H1 (cell line): ENCODE results near the gene HLF. TPM values are rescaled to one million over a fixed set of nuclear protein-coding genes. Genes with fewer than 3 reads are reported as not detected.
A peak's percentile ranks its signal among the peaks of the same experiment; 100 is the strongest.

ENCODE experiments used
- BACH1 ChIP-seq: IDR thresholded peaks from 2 replicates; pipeline ENCODE4 v1.6.1; 2012; ENCODE audit warnings: low read length, improper control_type of control experiment
- CTBP2 ChIP-seq: IDR thresholded peaks from 2 replicates; pipeline ENCODE4 v1.7.0; 2011; ENCODE audit warnings: borderline replicate concordance, mild to moderate bottlenecking, moderate library complexity, mixed read lengths, low read length; ENCODE audit not compliant: insufficient read depth, insufficient read length
- polyA plus RNA-seq, 7 experiments: library from polyadenylated mRNA; depleted of rRNA in 3 of 7; stranded (reverse) in 5 of 7; unstranded in 2 of 7; fragments of >200 nt in 5 of 7; fragments of 200-250 nt in 2 of 7; gene quantifications; 1 replicate in 5 of 7; 2 replicates in 1 of 7; 4 replicates in 1 of 7; pipeline versions ENCODE4 v1.2.1 to v1.2.3, GENCODE V29; 2011 to 2013; ENCODE audit warnings: missing spikeins in 2 of 7, mixed read lengths in 2 of 7
- total RNA-seq: library from RNA; stranded (reverse); fragmentation: NEBNext Ultra II Directional; extraction: Animal tissue kit (Norgen Biotek cat#: 25700); gene quantifications from 2 replicates; pipeline ENCODE4 v1.2.1, GENCODE V29; 2021
- TF ChIP-seq, protein P1 (sequence below): IDR thresholded peaks from 2 replicates; pipeline ENCODE4 v1.6.1; 2012; ENCODE audit warnings: inconsistent platforms

Gene HLF
- total and polyA plus RNA-seq, 2 of the 8 experiments (the other 6 are each of a cell fraction or from before 2014, with no cell fraction given) = 0.39 to 0.60 TPM

DNA sequence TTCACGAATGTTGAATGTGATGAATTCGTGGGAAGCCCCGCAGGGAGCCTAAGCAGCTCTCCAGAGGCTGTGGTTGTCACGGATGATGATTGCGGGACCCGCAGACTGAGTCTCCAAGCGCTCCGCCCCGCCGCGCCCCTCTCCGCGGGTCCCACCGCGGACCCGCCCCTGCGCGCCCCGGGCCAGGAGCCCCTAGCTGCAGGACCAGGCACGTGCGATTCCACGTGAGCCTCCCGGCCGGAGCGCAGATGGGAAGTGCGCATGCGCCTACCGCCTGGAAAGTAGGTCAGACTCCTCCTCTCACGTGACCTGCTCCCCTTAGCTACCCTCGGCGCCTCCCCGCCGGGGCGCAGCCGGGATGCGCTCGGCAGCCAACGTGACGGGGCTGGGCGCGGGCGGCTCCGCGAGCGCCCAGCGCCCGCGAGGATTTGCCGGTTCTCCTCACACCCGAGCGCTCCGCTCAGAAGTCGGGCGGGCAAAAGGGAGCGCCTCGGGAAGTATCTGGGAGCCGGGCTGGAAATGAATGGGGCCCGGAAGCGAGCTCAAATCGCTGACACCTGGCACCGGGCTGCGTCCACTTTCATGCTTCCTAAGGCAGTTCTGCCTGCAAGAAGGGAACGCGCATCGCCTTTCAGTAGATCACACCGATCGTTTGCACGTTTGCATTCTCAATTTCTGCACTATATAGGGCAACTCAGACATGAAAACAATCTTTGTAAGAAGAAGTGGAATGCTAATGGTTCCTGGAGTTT is 26.4 kb upstream of the HLF start (continued):
- TF ChIP-seq, protein P1, sequence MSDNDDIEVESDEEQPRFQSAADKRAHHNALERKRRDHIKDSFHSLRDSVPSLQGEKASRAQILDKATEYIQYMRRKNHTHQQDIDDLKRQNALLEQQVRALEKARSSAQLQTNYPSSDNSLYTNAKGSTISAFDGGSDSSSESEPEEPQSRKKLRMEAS = peak; percentile 98
- no peak for TF ChIP-seq BACH1
- TF ChIP-seq CTBP2 = no peak
- TF ChIP-seq, all 59 proteins: peak for 17
